OCI-LY3 (cell line): Measurements from ENCODE around the gene HEXD.

Experiments
- CTCF ChIP-seq: fragments of 200-600, 300-600 bp; sonication (generic); IDR thresholded peaks from 2 replicates; pipeline ENCODE4 v1.5.1; 2014; ENCODE audit warnings: antibody characterized with exemption, low read length, low read depth
- EZH2phosphoT487 ChIP-seq: fragments of 200-600 bp; shearing (Covaris generic); IDR thresholded peaks from 2 replicates; pipeline ENCODE4 v1.6.1; 2018; ENCODE audit warnings: antibody characterized with exemption, mixed run types, low read depth

GRCh38 chr17:82490512-82491195 lies 72.5 kb downstream of the HEXD start:
- TF ChIP-seq CTCF = no peak
- TF ChIP-seq EZH2phosphoT487 = no peak
